Fibroblast of lung (primary cell): Measurements from ENCODE around the gene STK32A.

Source experiments
- EZH2 ChIP-seq: IDR thresholded peaks from 2 replicates; pipeline ENCODE4 v1.5.1; 2012; ENCODE audit warnings: low read length, control low read depth, mild to moderate bottlenecking; ENCODE audit errors: missing control alignments
- TF ChIP-seq, protein P1 (sequence below), 2 donors: IDR thresholded peaks in 1 of 2; conservative IDR thresholded peaks in 1 of 2; 1 replicate in 1 of 2; 2 replicates in 1 of 2; pipeline ENCODE4 v1.5.1; 2011 to 2012; ENCODE audit warnings: low read length in 2 of 2, control low read depth in 1 of 2, inconsistent platforms in 1 of 2, low read depth in 1 of 2, mild to moderate bottlenecking in 1 of 2

DNA sequence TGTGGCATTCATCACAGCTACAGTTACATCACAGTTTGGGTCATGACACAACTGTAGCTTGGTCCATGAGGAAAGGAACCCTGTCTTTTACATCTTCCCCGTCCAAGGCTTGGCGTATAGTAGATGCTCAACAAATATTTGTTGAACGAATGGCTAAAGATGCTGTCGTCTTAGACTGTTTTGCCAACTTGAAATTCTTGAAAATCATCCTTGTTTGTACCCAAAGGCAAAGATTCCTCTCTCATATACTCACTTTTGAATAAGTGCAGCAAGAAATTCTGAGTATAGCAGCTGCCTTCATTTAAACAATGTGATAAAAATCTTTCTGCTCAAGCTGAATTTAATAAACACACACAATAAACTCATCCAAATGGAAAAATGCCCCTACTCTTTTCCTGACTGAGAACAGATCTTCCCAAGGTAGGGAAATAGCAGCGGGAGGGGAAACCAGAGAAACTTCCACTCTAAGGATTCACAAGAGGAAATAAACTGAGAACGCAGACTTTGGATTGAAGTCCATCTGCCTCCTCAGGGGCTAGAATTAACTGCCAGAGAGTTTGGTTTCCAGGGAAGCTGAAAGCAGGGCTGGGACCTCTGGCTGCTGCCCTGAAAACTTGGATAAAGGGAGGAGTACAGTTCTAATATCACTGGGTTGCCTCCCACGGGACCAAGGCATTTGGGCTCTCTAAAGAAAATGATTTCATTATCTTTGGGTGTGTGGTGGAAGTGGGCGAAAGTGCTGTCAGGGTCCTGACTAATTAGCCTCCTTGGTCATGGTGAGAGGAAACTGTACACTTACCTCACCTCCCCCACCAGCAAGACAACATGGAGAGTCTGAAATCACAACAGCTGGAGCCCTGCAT is 175.9 kb downstream of the STK32A start:
- TF ChIP-seq, protein P1, sequence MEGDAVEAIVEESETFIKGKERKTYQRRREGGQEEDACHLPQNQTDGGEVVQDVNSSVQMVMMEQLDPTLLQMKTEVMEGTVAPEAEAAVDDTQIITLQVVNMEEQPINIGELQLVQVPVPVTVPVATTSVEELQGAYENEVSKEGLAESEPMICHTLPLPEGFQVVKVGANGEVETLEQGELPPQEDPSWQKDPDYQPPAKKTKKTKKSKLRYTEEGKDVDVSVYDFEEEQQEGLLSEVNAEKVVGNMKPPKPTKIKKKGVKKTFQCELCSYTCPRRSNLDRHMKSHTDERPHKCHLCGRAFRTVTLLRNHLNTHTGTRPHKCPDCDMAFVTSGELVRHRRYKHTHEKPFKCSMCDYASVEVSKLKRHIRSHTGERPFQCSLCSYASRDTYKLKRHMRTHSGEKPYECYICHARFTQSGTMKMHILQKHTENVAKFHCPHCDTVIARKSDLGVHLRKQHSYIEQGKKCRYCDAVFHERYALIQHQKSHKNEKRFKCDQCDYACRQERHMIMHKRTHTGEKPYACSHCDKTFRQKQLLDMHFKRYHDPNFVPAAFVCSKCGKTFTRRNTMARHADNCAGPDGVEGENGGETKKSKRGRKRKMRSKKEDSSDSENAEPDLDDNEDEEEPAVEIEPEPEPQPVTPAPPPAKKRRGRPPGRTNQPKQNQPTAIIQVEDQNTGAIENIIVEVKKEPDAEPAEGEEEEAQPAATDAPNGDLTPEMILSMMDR (conservative IDR thresholded peaks at IDR 0.05 in 1 of 2, IDR thresholded peaks at IDR 0.05 in 1 of 2; ENCODE audit: low read depth in 1 of 2, low read length in 2 of 2): no peak
- TF ChIP-seq EZH2: no peak
